Measurements from ENCODE around the gene DNLZ.

- no peak for TF ChIP-seq ZNF274 (IDR thresholded peaks at IDR 0.05; ENCODE audit: low read depth, low read length)
- TF ChIP-seq YY1 (IDR thresholded peaks at IDR 0.05; ENCODE audit: insufficient read depth, insufficient read length), result no peak
Measured at GRCh38 chr9:136403538-136403914, 40.0 kb upstream of the DNLZ start.
